Smooth muscle cell (in vitro differentiated cells): ENCODE results near the gene TRIM72. TPM values are rescaled to one million over a fixed set of nuclear protein-coding genes. Genes with fewer than 3 reads are reported as not detected.

Experiments used
- DNase-seq: peaks from one replicate; lab custom pipeline; 2025; ENCODE audit not compliant: unreplicated experiment; lab: John Stamatoyannopoulos, UW
- H2AFZ ChIP-seq: fragments of 200-600 bp; sonication (generic); 2 replicates; pipeline ENCODE4 v1.6.0; 2016; ENCODE audit warnings: antibody characterized with exemption, low read depth, mild to moderate bottlenecking
- H3F3A ChIP-seq: fragments of 200-600 bp; sonication (generic); 2 replicates; pipeline ENCODE4 v1.6.0; 2017; ENCODE audit warnings: antibody characterized with exemption, low read depth
- H3K27ac ChIP-seq: fragments of 200-600 bp; sonication (generic); 2 replicates; pipeline ENCODE4 v1.5.1; 2016; ENCODE audit warnings: low read depth, mild to moderate bottlenecking
- H3K27me3 ChIP-seq: fragments of 200-600 bp; sonication (generic); 2 replicates; pipeline ENCODE4 v1.6.1; 2016; ENCODE audit warnings: low read depth, mild to moderate bottlenecking
- H3K36me3 ChIP-seq: fragments of 200-600 bp; sonication (generic); 2 replicates; pipeline ENCODE4 v1.5.1; 2016; ENCODE audit warnings: low read depth
- H3K4me1 ChIP-seq: fragments of 200-600 bp; sonication (generic); 2 replicates; pipeline ENCODE4 v1.5.1; 2016; ENCODE audit warnings: low read depth
- H3K4me2 ChIP-seq: fragments of 200-600 bp; sonication (generic); 2 replicates; pipeline ENCODE4 v1.6.0; 2016; ENCODE audit warnings: mild to moderate bottlenecking
- H3K4me3 ChIP-seq: fragments of 200-600 bp; sonication (generic); 2 replicates; pipeline ENCODE4 v1.5.1; 2016; ENCODE audit warnings: mild to moderate bottlenecking
- H3K79me2 ChIP-seq: fragments of 200-600 bp; sonication (generic); 2 replicates; pipeline ENCODE4 v1.6.0; 2016; ENCODE audit warnings: low read depth, mild to moderate bottlenecking
- H3K9ac ChIP-seq: fragments of 200-600 bp; sonication (generic); 2 replicates; pipeline ENCODE4 v1.6.0; 2016; ENCODE audit warnings: low read depth
- H3K9me3 ChIP-seq: fragments of 200-600 bp; sonication (generic); replicated peaks from 2 replicates; pipeline ENCODE4 v1.5.1; 2016; ENCODE audit warnings: low read depth
- H4K20me1 ChIP-seq: fragments of 200-600 bp; sonication (generic); 2 replicates; pipeline ENCODE4 v1.6.0; 2016; ENCODE audit warnings: low read depth
- WGBS: methylation state at CpG from one replicate; pipeline ENCODE4 v1.1.7; 2016; ENCODE audit warnings: low lambda C conversion rate; 5-methylcytosine and 5-hydroxymethylcytosine counted together
- polyA plus RNA-seq: library from polyadenylated mRNA; unstranded; fragments of >200 nt; fragmentation: Nextera tagmentation; extraction: Ambion mirVana; gene quantifications from 2 replicates; pipeline ENCODE4 v1.2.1, GENCODE V29; 2016
- total RNA-seq: library from RNA; depleted of rRNA; stranded (reverse); fragments of >200 nt; gene quantifications from 2 replicates; pipeline ENCODE4 v1.2.3, GENCODE V29; 2014
- TF ChIP-seq, protein P1 (sequence below): fragments of 200-600 bp; sonication (generic); IDR thresholded peaks from 2 replicates; pipeline ENCODE4 v1.5.1; 2017; ENCODE audit warnings: borderline replicate concordance, mild to moderate bottlenecking, antibody characterized with exemption; ENCODE audit not compliant: insufficient read depth, poor library complexity, severe bottlenecking

TRIM72 gene
- total and polyA plus RNA-seq, 2 experiments from 2014 or later, result 0.04 to 0.07 TPM

DNA sequence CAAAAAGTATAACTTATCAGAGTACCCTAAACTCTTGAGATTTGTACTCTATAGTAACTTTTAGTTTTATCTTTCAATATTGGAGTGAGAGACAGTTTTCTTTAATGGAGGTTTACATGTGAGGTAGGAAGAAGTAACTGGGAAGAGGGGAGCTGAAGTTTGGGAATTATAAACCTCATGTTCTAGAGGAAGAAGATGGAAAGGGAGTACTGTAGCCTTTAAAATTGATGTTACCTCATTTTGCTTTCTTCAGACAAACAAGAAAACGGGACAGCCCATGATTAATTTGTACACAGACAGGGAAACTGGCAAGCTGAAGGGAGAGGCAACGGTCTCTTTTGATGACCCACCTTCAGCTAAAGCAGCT lies 24.5 kb upstream of the TRIM72 start:
- H3K4me1 ChIP-seq, result no peaks in the 10 kb centered on the region
- H3K36me3 ChIP-seq, result peaks cover 77% of the 10 kb centered on the region
- DNase-seq, result no peak
- no peak overlapping the region for H3K4me3 ChIP-seq
- WGBS, result 100% methylated on average over 2 of the region's 2 CpGs
- peaks cover 100% of the 10 kb centered on the region for H4K20me1 ChIP-seq
- H2AFZ ChIP-seq, result no peak overlapping the region
- no peaks in the 10 kb centered on the region for H3K27me3 ChIP-seq
- TF ChIP-seq, protein P1, sequence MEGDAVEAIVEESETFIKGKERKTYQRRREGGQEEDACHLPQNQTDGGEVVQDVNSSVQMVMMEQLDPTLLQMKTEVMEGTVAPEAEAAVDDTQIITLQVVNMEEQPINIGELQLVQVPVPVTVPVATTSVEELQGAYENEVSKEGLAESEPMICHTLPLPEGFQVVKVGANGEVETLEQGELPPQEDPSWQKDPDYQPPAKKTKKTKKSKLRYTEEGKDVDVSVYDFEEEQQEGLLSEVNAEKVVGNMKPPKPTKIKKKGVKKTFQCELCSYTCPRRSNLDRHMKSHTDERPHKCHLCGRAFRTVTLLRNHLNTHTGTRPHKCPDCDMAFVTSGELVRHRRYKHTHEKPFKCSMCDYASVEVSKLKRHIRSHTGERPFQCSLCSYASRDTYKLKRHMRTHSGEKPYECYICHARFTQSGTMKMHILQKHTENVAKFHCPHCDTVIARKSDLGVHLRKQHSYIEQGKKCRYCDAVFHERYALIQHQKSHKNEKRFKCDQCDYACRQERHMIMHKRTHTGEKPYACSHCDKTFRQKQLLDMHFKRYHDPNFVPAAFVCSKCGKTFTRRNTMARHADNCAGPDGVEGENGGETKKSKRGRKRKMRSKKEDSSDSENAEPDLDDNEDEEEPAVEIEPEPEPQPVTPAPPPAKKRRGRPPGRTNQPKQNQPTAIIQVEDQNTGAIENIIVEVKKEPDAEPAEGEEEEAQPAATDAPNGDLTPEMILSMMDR, result no peak
- H3K9me3 ChIP-seq, result no peaks in the 10 kb centered on the region
- no peak overlapping the region for H3K4me2 ChIP-seq
- H3K27ac ChIP-seq, result no peak overlapping the region
- H3K79me2 ChIP-seq, result peaks cover 63% of the 10 kb centered on the region
- H3K9ac ChIP-seq, result no peak overlapping the region
- H3F3A ChIP-seq, result peaks cover 80% of the 10 kb centered on the region

DNA sequence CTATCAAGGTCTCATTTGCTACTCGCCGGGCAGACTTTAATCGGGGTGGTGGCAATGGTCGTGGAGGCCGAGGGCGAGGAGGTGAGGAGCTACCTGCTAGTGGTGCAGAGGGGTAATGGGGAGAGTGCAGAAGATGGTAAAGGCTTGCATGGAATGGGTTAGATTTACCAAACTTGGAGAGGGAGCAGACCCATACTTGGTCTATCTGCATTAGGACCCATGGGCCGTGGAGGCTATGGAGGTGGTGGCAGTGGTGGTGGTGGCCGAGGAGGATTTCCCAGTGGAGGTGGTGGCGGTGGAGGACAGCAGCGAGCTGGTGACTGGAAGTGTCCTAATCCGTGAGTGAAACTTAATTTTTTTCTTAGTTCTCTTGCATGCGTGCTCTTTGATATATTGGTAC lies 23.9 kb upstream of the TRIM72 start:
- H2AFZ ChIP-seq, result no peak overlapping the region
- no peaks in the 10 kb centered on the region for H3K4me1 ChIP-seq
- WGBS, result 97% methylated on average over 12 of the region's 12 CpGs
- H3F3A ChIP-seq, result peaks cover 86% of the 10 kb centered on the region
- H3K4me3 ChIP-seq, result no peak overlapping the region
- H3K9ac ChIP-seq, result no peak overlapping the region
- H3K79me2 ChIP-seq, result peaks cover 56% of the 10 kb centered on the region
- no peaks in the 10 kb centered on the region for H3K9me3 ChIP-seq
- peaks cover 100% of the 10 kb centered on the region for H4K20me1 ChIP-seq
- H3K36me3 ChIP-seq, result peaks cover 75% of the 10 kb centered on the region
- no peak overlapping the region for H3K4me2 ChIP-seq
- no peak overlapping the region for H3K27ac ChIP-seq
- no peaks in the 10 kb centered on the region for H3K27me3 ChIP-seq
- DNase-seq, result no peak
- TF ChIP-seq, protein P1, result no peak

DNA sequence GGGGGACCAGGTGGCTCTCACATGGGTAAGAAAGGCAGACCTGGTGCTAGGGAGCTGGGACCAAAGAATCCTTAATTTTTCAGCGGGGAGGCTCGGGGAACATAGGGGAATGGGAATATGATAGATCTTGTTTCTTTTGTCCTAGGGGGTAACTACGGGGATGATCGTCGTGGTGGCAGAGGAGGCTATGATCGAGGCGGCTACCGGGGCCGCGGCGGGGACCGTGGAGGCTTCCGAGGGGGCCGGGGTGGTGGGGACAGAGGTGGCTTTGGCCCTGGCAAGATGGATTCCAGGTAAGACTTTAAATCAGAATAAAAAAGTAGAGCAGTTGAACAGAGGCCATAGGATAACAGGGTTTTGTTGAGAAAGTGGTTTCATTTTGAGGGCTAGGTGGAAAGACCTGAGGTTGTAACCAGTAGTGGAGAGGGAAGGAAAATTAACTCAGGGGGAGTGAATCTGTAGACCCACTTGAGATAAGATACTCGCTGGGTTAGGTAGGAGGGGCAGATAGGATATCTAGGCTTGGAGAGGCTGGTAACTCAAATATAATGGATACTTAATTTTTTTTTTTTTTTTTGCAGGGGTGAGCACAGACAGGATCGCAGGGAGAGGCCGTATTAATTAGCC lies 23.0 kb upstream of the TRIM72 start:
- H3K9me3 ChIP-seq, result no peaks in the 10 kb centered on the region
- H3K4me3 ChIP-seq, result no peak overlapping the region
- no peaks in the 10 kb centered on the region for H3K27me3 ChIP-seq
- H3K27ac ChIP-seq, result no peak overlapping the region
- 97% methylated on average over 17 of the region's 17 CpGs for WGBS
- peaks cover 73% of the 10 kb centered on the region for H3K36me3 ChIP-seq
- no peaks in the 10 kb centered on the region for H3K4me1 ChIP-seq
- TF ChIP-seq, protein P1, result no peak
- H2AFZ ChIP-seq, result no peak overlapping the region
- no peak overlapping the region for H3K4me2 ChIP-seq
- peaks cover 85% of the 10 kb centered on the region for H3F3A ChIP-seq
- peaks cover 48% of the 10 kb centered on the region for H3K79me2 ChIP-seq
- H3K9ac ChIP-seq, result no peak overlapping the region
- no peak for DNase-seq
- peaks cover 100% of the 10 kb centered on the region for H4K20me1 ChIP-seq
